SKM-1 treated with dmso at 0.1 percent for 144 hours (cell line): ENCODE results near the gene METTL8.

Experiments used
- DNase-seq: peaks from one replicate; lab custom pipeline; 2025; ENCODE audit not compliant: unreplicated experiment; lab: John Stamatoyannopoulos, UW

METTL8 gene

GRCh38 chr2:171267855-171268629, 165.7 kb downstream of the METTL8 start:
- no peak for DNase-seq
